GM18870 (cell line): ENCODE data around the gene NSA2.
A peak's percentile ranks its signal among the peaks of the same experiment; 100 is the strongest.
"Not testable (repeated sequence)": the region's sequence is repeated elsewhere in the genome, so short reads cannot be mapped to it uniquely, and the experiment has no call there.

ENCODE experiments used
- ATAC-seq: cut with Tn5 transposase; IDR thresholded peaks from one replicate; pipeline ENCODE4 v1.9.1; 2021; ENCODE audit warnings: moderate library complexity; ENCODE audit not compliant: unreplicated experiment

NSA2 gene

GRCh38 chr5:74766849-74767578 is at the start of gene NSA2, which contains the start of gene GFM2:
Gene NSA2, plus strand, starts transcription at chr5:74767249. Its CDS starts 112 bp downstream, at chr5:74767361.
Gene GFM2, minus strand, starts transcription at chr5:74767117. Its CDS starts 3,375 bp downstream, at chr5:74763742.
- ATAC-seq, result peak; percentile 93

DNA sequence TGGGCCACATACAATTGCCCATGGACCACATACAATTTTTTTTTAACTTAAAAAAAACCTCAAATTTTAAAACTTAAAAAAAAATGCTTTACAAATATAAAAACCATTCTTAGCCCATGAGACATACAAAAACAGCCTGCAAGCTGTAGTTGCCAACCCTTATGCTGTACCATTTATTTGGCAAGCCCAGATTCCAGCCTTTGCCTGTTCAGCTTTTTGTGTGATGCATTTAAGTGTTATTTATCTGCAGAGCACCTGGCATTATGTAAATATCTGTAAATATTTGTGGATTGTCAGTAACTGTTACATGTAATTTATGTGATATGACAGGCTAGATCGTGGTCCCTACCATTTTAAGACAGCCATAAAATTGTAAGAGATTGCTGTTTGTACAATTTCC is 49.5 kb upstream of the NSA2 start:
- no peak for ATAC-seq

GRCh38 chr5:74722271-74722670 is 44.8 kb upstream of the NSA2 start:
- no peak for ATAC-seq

DNA sequence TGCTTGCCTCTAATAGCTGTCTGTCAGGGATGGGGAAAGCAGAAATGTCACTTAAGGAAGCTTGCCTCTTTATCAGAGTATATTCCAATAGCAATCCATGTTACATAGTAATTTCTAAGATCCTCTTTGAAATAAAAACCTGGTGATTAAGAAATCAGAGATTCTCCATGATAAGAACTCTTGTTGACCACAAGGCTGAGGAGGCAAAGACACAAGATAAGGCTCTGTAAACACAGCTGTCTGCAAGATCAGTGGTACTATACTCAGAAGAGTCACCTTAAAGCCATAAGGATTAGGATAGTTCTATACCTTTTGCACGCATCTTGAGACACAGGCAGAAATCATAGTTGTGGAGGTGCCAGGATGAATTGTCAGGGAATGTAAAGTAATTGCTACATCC is 41.7 kb upstream of the NSA2 start:
- ATAC-seq, result no peak

DNA sequence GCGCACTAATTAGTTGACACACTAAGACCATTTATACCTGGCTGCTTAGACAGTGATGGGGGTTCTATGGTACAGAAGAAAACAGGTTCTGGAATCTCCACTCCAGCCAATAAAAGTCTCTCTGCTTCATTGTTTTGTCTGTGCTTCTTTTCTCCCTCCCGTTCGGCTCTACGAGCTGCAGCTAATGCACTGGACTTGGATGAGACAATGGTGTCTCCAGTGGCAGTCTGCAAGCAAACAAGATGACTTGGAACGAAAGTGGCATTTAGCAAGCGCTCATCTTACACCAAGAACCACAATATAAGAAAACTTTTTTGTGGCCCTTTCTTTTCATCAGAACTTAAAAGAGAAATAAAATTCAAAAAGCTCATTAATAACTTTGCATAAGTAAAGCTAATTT is 30.3 kb upstream of the NSA2 start:
- no peak for ATAC-seq

DNA sequence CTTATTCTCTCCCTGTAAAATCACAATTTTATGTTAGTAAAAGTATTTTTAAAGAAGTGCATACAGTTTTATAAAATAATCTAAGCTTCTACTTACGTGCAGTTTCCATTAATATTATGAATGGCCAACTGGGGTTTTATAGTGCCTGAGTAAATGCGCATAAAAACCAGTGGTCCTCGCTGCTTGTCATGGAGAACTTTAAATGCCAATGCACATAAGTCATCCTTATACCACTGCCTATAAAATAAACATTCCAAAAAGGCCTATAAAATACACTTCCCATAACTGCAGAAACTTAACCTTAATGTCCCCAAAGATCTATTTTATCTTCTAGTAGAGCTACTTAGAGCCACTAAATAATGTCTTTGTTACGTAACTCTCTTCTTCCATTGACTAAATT is 28.6 kb upstream of the NSA2 start:
- ATAC-seq, result no peak

- not testable (repeated sequence) for ATAC-seq
Measured at GRCh38 chr5:74748742-74749141, 18.3 kb upstream of the NSA2 start.

GRCh38 chr5:74761241-74761640 is 5.8 kb upstream of the NSA2 start:
- ATAC-seq, result no peak

GRCh38 chr5:74762599-74762998 is 4.5 kb upstream of the NSA2 start:
- ATAC-seq, result no peak

- no peak for ATAC-seq
Measured at GRCh38 chr5:74763504-74763903, 3.5 kb upstream of the NSA2 start.

- ATAC-seq, result no peak
Measured at GRCh38 chr5:74765201-74765600, 1.8 kb upstream of the NSA2 start.

- no peak for ATAC-seq
Measured at GRCh38 chr5:74765929-74766328, 1.1 kb upstream of the NSA2 start.

DNA sequence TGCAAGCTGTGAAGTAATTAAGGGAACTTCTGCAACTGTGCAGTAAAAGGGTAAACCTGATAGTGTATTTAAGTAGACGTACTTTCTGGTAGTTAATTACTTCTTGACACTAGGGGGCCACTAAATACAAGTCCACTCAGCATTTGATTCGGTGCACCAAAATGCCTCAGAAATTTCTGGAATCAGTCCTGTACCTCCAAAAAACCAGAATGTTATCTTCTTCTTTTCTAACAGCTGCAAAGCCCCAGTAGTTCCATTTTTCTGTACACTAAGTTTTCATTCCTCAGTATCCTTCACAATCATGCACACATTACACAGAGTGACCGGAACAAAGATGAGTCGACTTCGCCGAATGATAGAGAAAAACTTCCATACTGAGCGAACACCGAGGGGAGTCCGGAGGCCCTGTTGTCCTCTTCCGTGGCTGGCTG is 616 bp upstream of the NSA2 start:
- ATAC-seq, result peak; percentile 21

DNA sequence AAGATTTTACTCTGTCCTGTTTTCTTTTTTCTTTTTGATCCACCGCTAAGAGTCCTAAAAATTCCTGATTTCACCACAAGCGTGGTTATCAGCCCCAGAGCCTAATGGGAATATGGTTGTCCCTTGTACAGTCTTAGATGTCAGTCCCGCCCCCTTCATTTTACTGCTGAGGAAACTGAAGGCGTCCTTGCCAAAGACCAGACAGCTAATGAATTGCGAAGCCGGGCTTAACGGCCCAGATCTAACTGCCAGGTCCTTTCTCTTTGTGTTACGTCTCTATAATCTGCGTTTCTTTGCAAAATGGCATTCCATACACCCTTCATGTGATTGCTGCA is 497 bp downstream of the NSA2 start:
- ATAC-seq, result peak; percentile 6

DNA sequence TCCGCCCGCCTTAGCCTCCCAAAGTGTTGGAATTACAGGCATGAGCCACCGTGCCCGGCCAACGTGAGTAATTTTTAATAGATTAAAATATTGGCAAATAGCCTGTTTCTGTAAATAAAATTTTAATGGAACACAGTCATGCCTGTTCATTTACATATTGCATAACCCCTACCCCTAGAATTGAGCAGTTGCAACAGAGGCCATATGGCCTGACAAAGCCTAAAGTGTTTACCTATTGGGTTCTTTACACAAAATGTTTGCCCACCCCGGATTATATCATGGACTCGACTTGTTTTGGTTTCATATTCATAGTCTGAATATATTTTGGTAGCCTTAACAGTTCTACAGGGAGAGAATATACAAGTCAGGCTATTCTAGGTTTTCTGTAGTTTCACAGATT is 5.3 kb downstream of the NSA2 start:
- ATAC-seq, result no peak

- ATAC-seq, result no peak
Measured at GRCh38 chr5:74778609-74779008, 11.6 kb downstream of the NSA2 start.

- no peak for ATAC-seq
Measured at GRCh38 chr5:74786851-74787250, 19.8 kb downstream of the NSA2 start.

- no peak for ATAC-seq
Measured at GRCh38 chr5:74787424-74787823, 20.4 kb downstream of the NSA2 start.

GRCh38 chr5:74791669-74792068 is 24.6 kb downstream of the NSA2 start:
- ATAC-seq, result not testable (repeated sequence)

- ATAC-seq, result no peak
Measured at GRCh38 chr5:74798977-74799911, 32.2 kb downstream of the NSA2 start.

GRCh38 chr5:74801197-74801596 is 34.1 kb downstream of the NSA2 start:
- ATAC-seq, result no peak

GRCh38 chr5:74801941-74802340 is 34.9 kb downstream of the NSA2 start:
- ATAC-seq, result no peak
